Measurements from ENCODE around the gene GNA14.

- TF ChIP-seq CTCF (IDR thresholded peaks at IDR 0.05 in 2 of 3, conservative IDR thresholded peaks at IDR 0.05 in 1 of 3; ENCODE audit: borderline replicate concordance in 1 of 3, insufficient read depth in 1 of 3, low read depth in 2 of 3, low read length in 2 of 3) (no peak), EGR1 (IDR thresholded peaks at IDR 0.05; ENCODE audit: low read depth) (no peak), MAX (IDR thresholded peaks at IDR 0.05) (no peak), CBX3 (IDR thresholded peaks at IDR 0.05; ENCODE audit: low read depth) (no peak), ATF3 (IDR thresholded peaks at IDR 0.05) (no peak), EZH2 (IDR thresholded peaks at IDR 0.05) (no peak), YY1 (IDR thresholded peaks at IDR 0.05; ENCODE audit: extremely low read depth, insufficient replicate concordance, low read depth, low read length) (no peak)
Observed at GRCh38 chr9:77435277-77435676, 212.8 kb downstream of the GNA14 start.
